ENCODE data around the gene DAB2IP. TPM values are rescaled to one million over a fixed set of nuclear protein-coding genes. Genes with fewer than 3 reads are reported as not detected.

DAB2IP gene
- total RNA-seq, 1 donor from 2014 or later, result 71.6 TPM

GRCh38 chr9:121685146-121685794 is 33.8 kb downstream of the DAB2IP start:
- Histone ChIP-seq H3K4me3 (no peak overlapping the region), H3K27me3 (no peaks in the 10 kb centered on the region), H3K4me1 (no peaks in the 10 kb centered on the region), H3K36me3 (peaks cover 0 to 5% of the 10 kb centered on the region in 2 donors), H3K27ac (no peak overlapping the region), H3K9me3 (no peaks in the 10 kb centered on the region)
- DNase-seq (ENCODE audit: low spot score in 2 of 2), result no peak
- no peak for TF ChIP-seq CTCF (IDR thresholded peaks at IDR 0.05)
- intact Hi-C loops (cut with DNase I), result no loop called here

GRCh38 chr9:121685795-121686377 is 34.5 kb downstream of the DAB2IP start:
- intact Hi-C loops (cut with DNase I), result loop anchor here (2.0 kb wide), 1 partner anchor 123 kb away; no protein-coding TSS in a partner anchor
- H3K4me3 ChIP-seq, result no peak overlapping the region
- no peak for DNase-seq (ENCODE audit: low spot score in 2 of 2)
- H3K9me3 ChIP-seq, result no peaks in the 10 kb centered on the region
- peaks cover 0 to 5% of the 10 kb centered on the region in 2 donors for H3K36me3 ChIP-seq
- no peak overlapping the region for H3K27ac ChIP-seq
- no peak for TF ChIP-seq CTCF (IDR thresholded peaks at IDR 0.05)
- no peaks in the 10 kb centered on the region for H3K27me3 ChIP-seq
- H3K4me1 ChIP-seq, result no peaks in the 10 kb centered on the region

- H3K4me1 ChIP-seq, result peaks cover 0 to 2% of the 10 kb centered on the region in 2 donors
- TF ChIP-seq CTCF (IDR thresholded peaks at IDR 0.05), result peak; percentile 79 to 95 (median 85)
- intact Hi-C loops (cut with DNase I), result loop anchor here (1.0 to 2.0 kb wide), 3 partner anchors 122 to 305 kb away; no protein-coding TSS in a partner anchor
- H3K36me3 ChIP-seq, result no peaks in the 10 kb centered on the region
- no peak overlapping the region for H3K4me3 ChIP-seq
- H3K9me3 ChIP-seq, result no peaks in the 10 kb centered on the region
- H3K27ac ChIP-seq, result no peak overlapping the region
- peak; percentile 45 to 85 for DNase-seq (ENCODE audit: low spot score in 2 of 2)
- H3K27me3 ChIP-seq, result no peaks in the 10 kb centered on the region
Observed at GRCh38 chr9:121686930-121687541, 35.6 kb downstream of the DAB2IP start.

- Histone ChIP-seq H3K4me3 (no peak overlapping the region), H3K4me1 (peaks cover 6 to 13% of the 10 kb centered on the region in 2 donors), H3K27me3 (no peaks in the 10 kb centered on the region), H3K27ac (no peak overlapping the region), H3K36me3 (no peaks in the 10 kb centered on the region), H3K9me3 (no peaks in the 10 kb centered on the region)
- DNase-seq (ENCODE audit: low spot score in 2 of 2), result no peak
- no peak for TF ChIP-seq CTCF (IDR thresholded peaks at IDR 0.05)
- intact Hi-C loops (cut with DNase I), result no loop called here
Observed at GRCh38 chr9:121688146-121688680, 36.8 kb downstream of the DAB2IP start.

GRCh38 chr9:121688681-121689080 is 37.2 kb downstream of the DAB2IP start:
- peaks cover 6 to 17% of the 10 kb centered on the region in 2 donors for H3K4me1 ChIP-seq
- H3K36me3 ChIP-seq, result no peaks in the 10 kb centered on the region
- no peak overlapping the region for H3K4me3 ChIP-seq
- no peaks in the 10 kb centered on the region for H3K9me3 ChIP-seq
- no peaks in the 10 kb centered on the region for H3K27me3 ChIP-seq
- TF ChIP-seq CTCF (IDR thresholded peaks at IDR 0.05), result no peak
- H3K27ac ChIP-seq, result no peak overlapping the region
- intact Hi-C loops (cut with DNase I), result no loop called here
- no peak for DNase-seq (ENCODE audit: low spot score in 2 of 2)
